HTR-8/SVneo (cell line): Measurements from ENCODE around the gene ZNF697.
A peak's percentile ranks its signal among the peaks of the same experiment; 100 is the strongest.
"Not testable (repeated sequence)": the region's sequence is repeated elsewhere in the genome, so short reads cannot be mapped to it uniquely, and the experiment has no call there.

Experiments used
- DNase-seq: peaks from one replicate; pipeline ENCODE4 v3.0.0; 2011; ENCODE audit warnings: low spot score, mixed read lengths; ENCODE audit not compliant: insufficient read length
- FAIRE-seq: peaks from 2 replicates; lab custom pipeline; 2011; peaks lifted over from hg19 to GRCh38; lab: Jason Lieb, UNC

ZNF697 gene

DNA sequence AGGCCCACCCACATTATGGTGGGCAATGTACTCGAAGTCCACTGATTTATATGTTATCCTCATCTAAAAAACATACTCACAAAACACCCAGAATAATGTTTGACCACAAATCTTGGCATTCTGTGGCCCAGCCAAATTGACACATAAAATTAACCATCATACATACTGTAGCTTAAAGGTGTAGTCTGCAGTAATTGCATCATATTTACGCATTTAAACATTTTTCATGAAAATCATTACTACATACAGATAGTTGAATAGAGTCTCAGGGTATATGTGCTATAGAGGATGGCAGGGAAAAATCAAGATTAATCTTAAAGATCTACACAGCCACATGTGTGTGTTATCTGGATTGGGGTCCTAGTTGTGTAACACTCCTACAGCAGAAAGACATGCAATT is 14.5 kb downstream of the ZNF697 start:
- no peak for DNase-seq
- no peak for FAIRE-seq

DNA sequence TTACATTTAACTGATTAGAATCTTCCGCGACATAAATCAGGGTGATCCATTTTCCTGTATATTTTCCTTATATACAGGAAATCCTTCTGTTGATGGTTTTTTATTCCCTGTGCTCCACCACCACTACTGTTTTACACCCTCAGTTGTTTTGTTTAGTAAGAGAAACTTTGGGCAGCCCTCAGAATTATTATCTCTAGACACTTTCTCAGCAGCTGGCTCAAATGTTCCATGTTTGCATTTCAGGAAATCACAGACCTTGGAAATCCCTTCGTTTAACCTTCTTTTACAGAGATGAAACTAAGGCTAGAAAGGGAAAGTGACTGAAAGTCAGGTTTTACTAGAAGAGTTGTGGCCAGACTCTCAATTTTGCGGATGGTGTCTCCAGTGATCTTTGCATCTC is 15.2 kb downstream of the ZNF697 start:
- DNase-seq = no peak
- FAIRE-seq = no peak

DNA sequence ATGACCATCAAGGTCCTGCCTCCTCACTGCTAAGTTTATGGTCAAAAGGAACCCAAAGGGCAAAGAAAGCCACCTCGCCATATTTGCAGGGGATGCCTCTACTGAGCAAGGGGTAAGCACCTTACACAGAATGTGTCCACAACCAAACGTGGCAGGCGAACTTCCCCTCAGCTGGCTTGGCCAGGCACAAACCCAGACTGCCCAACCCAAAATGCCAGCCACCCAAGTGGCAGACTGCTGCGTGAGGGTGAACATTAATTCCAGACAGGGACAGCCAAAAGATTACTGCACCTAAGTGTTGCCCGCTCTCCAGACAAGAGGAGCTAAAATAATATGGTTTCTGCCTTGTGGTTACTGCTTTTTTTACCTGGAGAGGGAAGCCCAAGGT is 16.0 kb downstream of the ZNF697 start:
- FAIRE-seq (no peak), DNase-seq (no peak)

DNA sequence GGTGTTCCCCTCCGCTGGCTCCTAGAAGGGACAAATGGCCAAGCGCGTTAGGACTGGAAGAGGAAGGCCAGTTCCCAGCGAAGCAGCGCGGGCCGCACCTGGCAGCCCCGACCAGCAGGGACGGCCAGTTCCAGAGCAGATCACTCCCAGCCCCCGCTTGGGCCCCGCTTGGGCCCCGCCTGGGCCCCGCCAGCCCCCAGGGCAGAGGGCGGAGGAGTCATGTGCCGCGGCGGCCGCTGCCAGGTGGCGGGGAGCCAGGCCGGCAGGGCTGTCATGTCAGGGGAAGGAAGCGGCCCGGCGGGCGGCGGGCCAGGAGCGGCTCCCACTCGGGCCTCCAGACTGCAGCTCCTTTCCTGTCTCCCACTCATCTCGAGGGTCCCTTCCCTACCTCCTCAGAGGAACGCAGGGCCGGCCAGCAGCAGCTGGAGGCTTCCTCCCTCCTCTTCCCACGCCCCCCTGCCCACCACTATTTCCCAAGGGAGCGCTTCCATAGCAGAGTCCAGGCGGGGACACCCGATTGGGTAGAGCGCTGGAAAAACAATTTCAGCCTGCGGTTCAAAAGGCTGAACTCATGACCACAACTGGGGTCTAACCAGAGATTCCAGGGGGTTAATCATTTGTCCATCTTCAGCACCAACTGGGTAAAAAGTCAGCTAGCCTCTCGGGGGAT is 16.5 kb downstream of the ZNF697 start:
- FAIRE-seq (no peak), DNase-seq (no peak)

DNA sequence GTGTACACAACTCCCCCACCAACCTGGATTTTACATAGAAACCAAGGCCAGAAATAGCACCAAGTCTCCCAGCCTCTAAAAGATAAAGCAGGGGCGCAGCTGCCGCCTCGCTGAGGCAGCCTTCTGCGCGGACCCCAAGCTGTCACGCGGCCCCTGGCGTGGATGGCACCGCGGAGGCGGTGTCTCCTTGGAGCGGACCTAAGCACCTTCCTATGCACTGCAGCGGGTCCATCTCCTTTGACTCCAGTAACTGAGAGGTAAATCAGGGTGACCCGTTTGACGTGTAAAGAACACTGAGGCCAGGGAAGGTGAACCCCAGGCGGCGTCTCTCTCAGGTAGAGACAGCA is 17.0 kb downstream of the ZNF697 start:
- FAIRE-seq (no peak), DNase-seq (no peak)

DNA sequence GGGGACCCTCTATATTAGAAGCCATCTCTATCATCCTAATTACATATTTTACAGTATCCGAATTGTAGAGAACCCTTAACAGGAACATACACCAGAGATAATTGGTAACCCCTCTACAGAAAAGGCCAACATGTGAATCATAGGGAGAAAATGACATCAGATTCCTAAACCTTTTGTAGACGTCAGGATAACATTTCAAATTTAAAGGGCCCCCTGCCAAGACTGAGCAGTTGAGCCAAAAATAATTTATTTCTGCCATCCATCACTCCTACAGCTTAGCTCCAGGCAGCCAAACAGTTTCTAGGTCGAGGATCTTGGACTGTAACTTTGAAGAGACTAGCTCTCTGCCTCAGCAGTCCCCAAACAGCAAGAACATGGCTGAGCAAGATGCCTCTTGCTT is 21.2 kb downstream of the ZNF697 start:
- no peak for DNase-seq
- no peak for FAIRE-seq

DNA sequence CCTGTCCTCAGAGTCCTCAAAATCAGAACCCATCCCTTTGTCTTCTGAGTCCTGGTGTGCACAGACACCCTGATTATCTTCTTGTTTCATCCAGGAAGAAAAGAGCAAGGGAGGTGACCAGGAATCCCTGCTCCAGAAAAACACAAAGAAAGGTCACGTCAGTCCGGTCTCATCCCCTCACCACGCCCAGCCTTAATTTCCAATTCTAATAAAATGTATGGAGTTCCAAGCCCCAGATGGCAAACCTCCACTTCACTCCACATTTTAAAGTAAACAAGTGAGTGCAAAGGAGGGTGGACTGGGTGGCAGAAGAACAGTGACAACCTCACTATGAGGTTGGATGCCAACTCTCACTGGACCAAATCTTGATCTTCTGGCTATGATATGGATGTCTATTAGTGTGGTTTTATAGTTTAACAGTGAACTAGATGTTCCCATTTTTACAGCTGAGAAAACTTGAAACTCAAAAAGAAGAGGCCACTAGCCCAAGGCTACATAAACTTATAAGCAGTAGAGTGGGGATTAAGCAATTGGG is 22.0 kb downstream of the ZNF697 start:
- FAIRE-seq (no peak), DNase-seq (no peak)

DNA sequence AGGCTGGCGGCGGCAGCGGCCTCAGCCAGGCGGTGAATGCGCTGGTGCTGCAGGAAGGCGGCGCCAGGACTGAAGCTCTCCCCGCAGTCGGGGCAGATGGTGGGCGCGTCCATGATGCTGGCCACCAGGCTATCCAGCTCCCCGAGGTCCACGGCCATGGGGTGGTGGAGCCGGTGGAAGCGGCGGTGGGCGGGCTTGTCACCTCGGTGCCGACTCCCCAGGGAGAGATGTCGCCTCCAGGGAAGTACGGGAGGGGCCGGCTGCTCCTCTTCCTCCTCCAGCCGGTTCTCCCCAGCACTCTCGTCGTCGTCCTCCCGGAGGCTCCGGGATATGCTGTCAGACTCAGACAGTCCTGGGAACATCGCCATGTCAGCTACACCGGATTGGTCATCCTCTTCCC is 24.4 kb downstream of the ZNF697 start:
- no peak for FAIRE-seq
- DNase-seq = no peak

DNA sequence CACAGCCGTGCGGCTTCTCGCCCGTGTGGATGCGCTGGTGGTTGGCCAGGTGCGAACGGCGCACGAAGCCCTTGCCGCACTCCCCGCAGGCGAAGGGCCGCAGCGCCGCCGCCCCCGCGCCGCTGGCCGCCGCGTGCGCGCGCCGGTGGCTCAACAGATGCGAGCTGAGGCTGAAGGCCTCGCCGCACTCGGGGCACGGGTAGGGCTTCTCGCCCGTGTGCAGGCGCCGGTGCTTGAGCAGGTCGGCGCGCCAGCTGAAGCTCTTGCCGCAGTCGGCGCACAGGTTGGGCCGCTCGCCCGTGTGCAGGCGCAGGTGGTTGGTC is 24.9 kb downstream of the ZNF697 start:
- FAIRE-seq (no peak), DNase-seq (no peak)

DNA sequence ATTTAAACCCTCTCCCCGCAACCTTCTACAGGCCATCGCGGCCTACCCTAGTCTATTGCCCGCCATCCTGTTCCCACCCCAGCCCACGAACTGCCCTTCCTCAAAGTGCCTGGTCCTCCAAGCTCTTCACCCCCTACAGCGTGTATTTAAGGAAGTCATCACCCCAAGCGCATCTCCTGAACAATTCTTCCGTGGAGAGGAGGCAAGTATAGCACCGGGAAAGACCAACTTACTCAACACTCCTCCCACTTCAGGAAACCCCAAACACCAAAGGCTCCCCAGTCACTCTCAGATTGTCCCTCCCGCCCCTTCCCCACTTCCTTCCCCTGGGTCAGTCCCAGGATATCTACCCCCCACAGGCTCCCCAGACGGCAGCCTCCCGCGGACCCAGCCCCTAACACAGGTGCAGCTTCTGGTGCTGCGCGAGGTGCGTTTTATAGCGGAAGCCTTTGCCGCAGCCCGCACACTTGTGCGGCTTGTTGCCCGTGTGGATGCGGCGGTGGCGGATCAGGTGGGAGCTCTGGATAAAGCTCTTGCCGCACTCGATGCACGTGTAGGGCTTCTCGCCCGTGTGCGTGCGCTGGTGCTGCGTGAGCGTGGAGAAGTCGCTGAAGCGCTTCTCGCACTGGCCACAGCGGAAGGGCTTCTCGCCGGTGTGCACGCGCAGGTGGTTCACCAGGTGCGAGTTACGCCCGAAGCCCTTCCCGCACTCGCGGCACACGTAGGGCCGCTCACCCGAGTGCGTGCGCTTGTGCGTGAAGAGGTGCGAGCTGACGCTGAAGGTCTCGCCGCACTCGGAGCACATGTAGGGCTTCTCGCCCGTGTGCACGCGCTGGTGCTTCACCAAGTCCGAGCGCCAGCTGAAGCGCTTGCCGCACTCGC is 25.5 kb downstream of the ZNF697 start:
- FAIRE-seq (no peak), DNase-seq (no peak)

DNA sequence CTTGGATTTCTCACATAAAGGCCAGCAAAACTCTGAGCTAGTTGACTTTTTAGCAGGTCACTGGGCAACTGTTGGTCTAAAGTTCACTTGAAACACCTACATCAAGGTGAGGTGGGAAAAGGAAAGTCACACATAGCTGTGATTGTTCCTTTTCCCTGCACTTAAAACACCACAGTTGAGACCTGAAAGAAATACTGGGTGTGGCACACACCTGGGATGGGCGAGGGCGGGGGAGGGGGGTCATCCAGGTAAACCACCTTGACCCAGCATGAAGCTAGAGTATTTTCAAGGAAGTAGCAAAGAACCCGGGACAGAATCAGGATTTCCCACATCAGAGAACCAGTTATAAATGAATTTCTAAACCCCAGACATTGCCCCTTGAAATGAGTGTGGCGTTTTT is 26.4 kb downstream of the ZNF697 start:
- FAIRE-seq (no peak), DNase-seq (no peak)

DNA sequence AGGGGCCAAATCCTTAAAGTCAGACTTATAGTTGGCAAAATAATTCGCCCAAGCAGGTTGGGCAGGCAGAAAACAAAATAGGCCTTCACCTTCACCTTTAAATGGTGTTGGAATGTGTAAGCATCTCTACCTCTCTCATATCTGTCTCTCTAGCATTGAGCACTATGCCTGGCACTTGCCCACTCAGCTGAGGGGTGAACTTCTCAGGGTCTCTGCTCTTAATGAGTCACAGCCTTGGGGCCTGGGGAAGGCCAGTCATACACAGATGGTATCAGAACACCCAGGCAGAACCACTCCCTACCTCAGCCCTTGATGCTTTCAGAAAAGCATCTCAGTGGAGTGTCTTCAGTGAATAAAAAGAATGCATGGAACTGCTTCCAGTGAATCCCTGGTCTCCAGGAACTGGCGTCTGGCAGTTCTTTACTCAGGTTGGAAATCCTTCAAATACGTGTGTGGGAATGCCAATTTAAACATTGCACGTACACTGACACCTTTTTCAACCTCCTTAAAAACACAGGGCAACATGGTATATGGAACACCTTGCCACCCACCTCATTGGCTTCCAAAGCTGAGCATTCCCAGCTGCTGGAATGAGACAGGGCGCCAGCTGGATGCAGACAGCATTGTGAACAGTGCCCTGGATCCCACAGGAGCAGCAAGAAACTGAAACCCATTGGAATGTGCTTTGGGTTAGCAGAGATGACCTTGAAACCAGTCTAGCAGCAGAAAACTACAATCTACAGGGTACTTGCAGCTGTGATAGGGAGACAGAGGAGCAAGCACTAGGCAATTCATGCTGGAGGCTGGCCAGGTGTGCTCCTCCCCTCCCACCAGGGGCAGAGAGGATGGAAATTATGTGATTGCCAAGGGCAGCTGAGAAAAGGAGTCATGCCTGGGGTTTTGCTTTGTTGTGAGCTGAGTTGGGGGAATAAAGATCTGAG is 30.0 kb downstream of the ZNF697 start:
- no peak for FAIRE-seq
- DNase-seq = no peak

DNA sequence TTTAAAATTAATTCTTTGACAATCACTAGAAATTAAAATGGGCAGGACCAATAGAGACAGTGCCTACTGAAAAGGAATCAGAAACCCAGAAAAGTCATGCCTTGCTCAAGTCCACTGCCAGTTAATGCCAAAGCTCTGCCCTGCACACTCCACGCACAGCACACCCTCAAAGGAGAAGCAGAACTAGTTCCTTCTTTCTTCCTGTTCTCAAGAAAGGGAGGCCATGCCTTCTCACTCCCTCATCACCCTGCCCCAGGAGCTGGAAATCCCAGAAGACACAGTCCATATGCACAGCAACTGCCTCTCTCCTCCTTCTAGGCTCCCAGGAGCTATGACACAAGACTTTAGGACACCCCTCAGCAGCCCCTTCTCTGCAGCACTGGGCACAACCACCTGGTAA is 31.3 kb downstream of the ZNF697 start:
- FAIRE-seq, DNase-seq: not testable (repeated sequence)

DNA sequence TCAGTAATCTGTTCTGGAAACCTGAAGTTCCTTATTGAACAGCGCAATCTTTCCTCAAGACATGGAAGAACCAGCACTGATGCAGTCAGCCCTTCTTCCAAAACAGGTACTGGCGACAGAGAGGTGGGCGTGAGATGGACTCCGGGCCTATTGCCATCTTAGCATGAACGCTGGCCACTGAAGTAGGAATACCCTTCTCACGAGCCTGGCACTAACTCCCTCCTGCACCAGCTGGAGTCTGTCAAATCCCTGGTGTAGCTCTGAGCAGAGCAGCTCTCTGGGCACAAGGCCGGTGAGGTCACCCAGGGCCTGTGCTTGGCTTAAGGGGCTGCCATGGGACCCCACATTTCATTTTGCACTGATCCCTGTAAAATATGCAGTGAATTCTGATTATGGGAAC is 33.0 kb downstream of the ZNF697 start:
- not testable (repeated sequence) for FAIRE-seq, DNase-seq

DNA sequence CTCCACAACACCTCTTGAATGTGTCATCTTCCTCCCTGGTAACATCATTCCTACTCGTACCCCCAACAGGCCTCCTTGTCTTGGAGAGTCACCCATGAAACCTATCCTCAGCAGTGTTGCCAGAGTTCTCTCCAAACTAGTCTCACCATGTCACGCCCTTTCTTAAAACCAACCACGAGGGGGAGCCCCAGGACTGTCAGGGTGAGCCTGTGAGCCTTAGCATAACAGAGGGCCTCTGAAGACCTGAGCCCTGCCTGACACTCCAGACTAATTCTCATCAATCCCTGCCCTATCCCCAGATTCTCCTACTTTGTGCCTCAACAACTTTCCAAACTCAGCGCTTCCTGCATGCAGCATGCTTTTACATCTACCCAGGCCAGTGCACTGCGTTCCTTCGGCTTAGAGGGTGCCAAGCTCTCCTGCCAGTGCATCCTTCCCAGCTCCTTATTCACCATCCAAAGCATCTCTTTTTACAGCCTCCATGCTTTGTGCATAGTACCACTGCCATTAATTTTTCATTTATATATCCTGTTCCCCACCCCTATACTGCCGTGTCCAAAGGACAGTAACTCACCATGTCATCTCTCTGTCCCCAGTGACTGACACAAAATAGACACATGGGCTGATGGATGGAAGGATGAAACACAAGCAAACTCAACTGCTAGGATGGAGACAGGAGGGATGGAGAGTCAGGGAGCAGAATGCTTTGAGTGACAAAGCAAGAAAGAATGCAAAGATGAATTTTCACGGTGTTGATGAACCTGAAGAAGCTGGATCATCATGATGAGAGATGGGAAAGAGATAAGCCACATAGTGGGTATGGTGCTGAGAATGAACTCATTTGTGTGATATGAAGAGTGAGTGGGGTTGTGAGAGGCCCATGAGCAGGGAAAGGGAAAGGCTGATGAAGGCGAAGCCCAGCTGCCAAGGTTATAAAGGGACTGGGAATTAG is 34.0 kb downstream of the ZNF697 start:
- DNase-seq = peak; percentile 46
- FAIRE-seq = no peak

DNA sequence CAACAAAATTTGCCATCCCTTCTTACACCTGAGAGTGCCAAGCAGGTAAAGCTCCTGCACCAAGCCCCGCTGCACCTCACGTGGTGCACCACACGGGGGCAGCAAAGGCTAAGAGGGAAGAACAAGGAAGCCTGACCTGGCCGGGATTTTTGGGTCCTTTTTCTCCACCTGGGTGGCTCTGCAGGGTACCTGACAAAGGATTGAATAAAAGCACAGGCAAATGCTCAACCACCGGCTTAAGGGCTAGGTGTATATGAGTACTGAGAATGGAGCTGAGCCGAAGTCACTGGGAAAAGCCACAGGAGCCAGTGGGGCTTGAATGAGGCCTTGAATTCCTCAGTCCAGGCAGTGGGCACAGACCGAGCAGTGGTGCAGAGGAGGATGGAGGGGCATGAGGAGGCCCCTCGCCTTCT is 36.4 kb downstream of the ZNF697 start:
- DNase-seq (peak; percentile 11), FAIRE-seq (no peak)

DNA sequence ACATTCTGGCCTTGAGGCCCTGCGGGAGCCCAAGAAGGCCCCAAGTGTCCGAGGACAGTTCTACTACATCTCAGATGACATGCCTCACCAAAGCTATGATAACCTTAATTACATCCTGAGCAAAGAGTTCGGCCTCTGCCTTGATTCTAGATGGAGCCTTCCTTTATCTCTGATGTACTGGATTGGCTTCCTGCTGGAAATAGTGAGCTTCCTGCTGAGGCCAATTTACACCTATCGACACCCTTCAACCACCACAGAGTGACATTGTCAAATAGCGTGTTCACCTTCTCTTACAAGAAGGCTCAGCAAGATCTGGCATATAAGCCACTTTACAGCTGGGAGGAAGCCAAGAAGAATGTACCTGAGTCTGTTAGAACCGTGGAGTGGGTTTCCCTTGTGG is 39.2 kb downstream of the ZNF697 start:
- DNase-seq, FAIRE-seq: not testable (repeated sequence)

DNA sequence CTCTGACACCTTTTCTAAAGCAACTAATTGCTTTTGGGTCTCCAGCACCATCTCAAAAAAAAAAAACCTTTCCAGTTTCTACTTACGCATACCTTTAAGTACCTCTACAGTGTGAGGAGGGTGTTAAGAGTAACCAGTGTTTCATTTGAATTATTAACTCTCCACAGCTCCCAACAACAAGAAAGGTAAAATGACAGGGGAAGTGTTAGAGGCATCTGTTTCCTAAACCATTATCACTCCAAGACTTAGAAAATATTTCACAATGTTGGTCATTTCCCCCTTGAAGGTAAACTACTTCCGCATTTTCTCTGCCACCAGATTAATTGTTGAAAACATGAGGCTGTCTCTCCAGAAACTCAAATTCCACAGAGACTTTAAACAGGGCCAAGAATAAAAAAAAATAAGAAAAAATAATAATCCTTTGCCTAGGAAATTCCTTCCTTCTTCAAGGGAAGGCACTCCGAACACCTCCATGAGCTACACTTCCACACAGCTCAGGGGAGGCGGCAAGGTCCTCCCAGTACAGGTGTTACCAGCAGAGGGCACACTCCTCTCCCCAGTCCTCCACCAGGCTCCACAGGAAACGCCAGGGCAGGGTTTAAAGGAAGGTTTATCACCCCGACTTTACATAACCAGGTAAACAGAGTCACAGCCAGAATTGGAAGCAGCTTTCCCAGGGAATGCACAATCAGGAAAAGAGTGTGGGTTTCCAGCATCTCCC is 40.8 kb downstream of the ZNF697 start:
- not testable (repeated sequence) for FAIRE-seq, DNase-seq

DNA sequence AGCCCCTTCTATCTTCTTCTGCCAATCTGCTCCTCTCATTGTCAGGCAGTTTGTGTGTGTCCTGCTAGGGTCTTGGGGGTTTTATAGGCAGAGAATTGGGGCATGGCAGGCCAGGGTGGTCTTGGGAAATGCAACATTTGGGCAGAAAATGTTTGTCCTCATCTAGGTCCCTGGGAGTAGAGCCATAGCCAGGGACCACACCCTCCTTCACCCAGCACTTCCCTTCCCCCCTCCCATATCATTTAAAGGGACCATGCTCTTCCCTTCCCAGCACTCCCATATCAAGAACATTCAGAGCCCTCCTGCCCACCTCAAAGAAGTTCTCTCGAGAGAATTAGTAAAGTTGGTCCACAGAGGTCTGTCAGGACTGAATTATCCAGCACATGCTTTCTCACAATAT is 41.7 kb downstream of the ZNF697 start:
- DNase-seq (no peak), FAIRE-seq (no peak)
